Right lobe of liver (tissue), 6 donors: ENCODE measurements around the gene MAP3K9. TPM values are rescaled to one million over a fixed set of nuclear protein-coding genes. Genes with fewer than 3 reads are reported as not detected.

Experiments used
- ATAC-seq, 4 donors: fragments of 200-7000 bp; cut with Tn5 transposase; one replicate each; pipeline ENCODE4 v1.9.1; 2020; ENCODE audit warnings: mild to moderate bottlenecking in 4 of 4, moderate library complexity in 4 of 4
- DNase-seq, 3 donors: peaks; one replicate each; pipeline ENCODE4 v3.0.0-alpha.2; 2020
- H3K27ac ChIP-seq, 3 donors: fragments of 200-600 bp; one replicate each; pipeline ENCODE4 v1.8.0; 2022
- H3K27me3 ChIP-seq, 2 donors: fragments of 200-600 bp; one replicate each; pipeline ENCODE4 v1.8.0; 2022
- H3K36me3 ChIP-seq, 4 donors: fragments of 200-600 bp; sonication (generic) in 1 of 4; one replicate each; pipeline versions ENCODE4 v1.5.1 to v1.8.0; 2017 to 2022; ENCODE audit warnings: control low read depth in 1 of 4
- H3K4me1 ChIP-seq, 4 donors: fragments of 200-600 bp; sonication (generic) in 1 of 4; one replicate each; pipeline versions ENCODE4 v1.5.1 to v1.8.0; 2017 to 2022; ENCODE audit warnings: control low read depth in 1 of 4
- H3K4me3 ChIP-seq, 3 donors: fragments of 200-600 bp; one replicate each; pipeline ENCODE4 v1.8.0; 2022
- H3K9me3 ChIP-seq, 4 donors: fragments of 200-600 bp; sonication (generic) in 1 of 4; one replicate each; pipeline versions ENCODE4 v1.5.1 to v1.8.0; 2017 to 2022; ENCODE audit warnings: control low read depth in 1 of 4
- CTCF ChIP-seq, 4 donors: fragments of 200-600 bp in 3 of 4; fragments of 450-650 bp in 1 of 4; IDR thresholded peaks; one replicate each; pipeline versions ENCODE4 v1.5.1 to v1.8.0; 2016 to 2022; ENCODE audit warnings: antibody characterized with exemption in 4 of 4, mild to moderate bottlenecking in 2 of 4
- POLR2A ChIP-seq: fragments of 450-650 bp; IDR thresholded peaks from one replicate; pipeline ENCODE4 v1.6.1; 2017; ENCODE audit warnings: antibody characterized with exemption, mild to moderate bottlenecking
- WGBS: methylation state at CpG from one replicate; pipeline ENCODE4 v1.1.6; 2018; ENCODE audit warnings: low coverage, low lambda C conversion rate; ENCODE audit not compliant: insufficient coverage; ENCODE audit errors: missing lambda C conversion rate; 5-methylcytosine and 5-hydroxymethylcytosine counted together
- intact Hi-C, 2 donors: fragments of 100-400 bp; cut with DNase I; formaldehyde crosslinking; loops; one replicate each; pipeline versions ENCODE4 v1.11.2 to v1.14.1; 2022
- total RNA-seq, 6 experiments: library from RNA; depleted of rRNA in 2 of 6; stranded (reverse); fragments of >200 nt in 2 of 6; fragmentation: NEBNext Ultra II Directional in 3 of 6; extraction: Animal tissue kit (Norgen Biotek cat#: 25700) in 3 of 6; gene quantifications; one replicate each; pipeline versions ENCODE4 v1.1.0 to v1.2.4, GENCODE V29; 2016 to 2023
- donor health status: DM: no; HTN: yes; CAD: no.
- donor health status: DM: no; HTN: no; CAD: no.
- donor health status: DM: no; HTN: no; CAD: no.
- donor health status: DM: no; HTN: yes; CAD: no.
- donor health status: DM: no; HTN: yes; CAD: no.

MAP3K9 gene
- total RNA-seq, 6 experiments from 2014 or later: 2.0 to 3.6 (median 2.7) TPM

DNA sequence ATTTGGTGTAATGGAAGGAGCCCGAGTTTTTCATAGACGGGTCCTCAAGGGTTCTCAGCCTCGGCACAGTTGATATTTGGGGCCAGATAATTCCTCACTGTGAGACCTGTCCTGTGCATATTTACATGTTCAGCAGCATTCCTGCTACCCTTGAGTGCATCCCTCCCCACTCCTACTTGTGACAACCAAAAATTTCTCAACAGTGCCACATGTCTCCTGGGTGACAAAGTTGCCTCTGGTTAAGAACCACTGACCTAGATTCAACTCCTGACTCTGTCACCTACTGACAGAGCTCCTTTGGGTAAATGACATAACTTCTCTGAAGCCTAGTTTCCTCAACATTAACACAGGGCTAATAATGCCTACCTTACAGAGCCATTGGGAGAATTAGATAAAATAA, 107.2 kb downstream of the MAP3K9 start:
- intact Hi-C loops: loop anchor here in 1 of 2 donors (10.0 kb wide), 1 partner anchor 67 kb away; no protein-coding TSS in a partner anchor
- H3K27ac ChIP-seq: no peak overlapping the region
- ATAC-seq (peak; percentile 14 to 66 (median 28)), DNase-seq (no peak)
- TF ChIP-seq CTCF (IDR thresholded peaks at IDR 0.05) (no peak), POLR2A (no peak)
- H3K4me3 ChIP-seq: no peak overlapping the region
- peaks cover 0 to 8% (median 0%) of the 10 kb centered on the region in 4 donors for H3K4me1 ChIP-seq
- 58% methylated on average over 3 of the region's 3 CpGs for WGBS
- H3K27me3 ChIP-seq: no peaks in the 10 kb centered on the region
- no peaks in the 10 kb centered on the region for H3K36me3 ChIP-seq
- no peaks in the 10 kb centered on the region for H3K9me3 ChIP-seq

- no peak for DNase-seq
- H3K9me3 ChIP-seq: no peaks in the 10 kb centered on the region
- no peak for TF ChIP-seq POLR2A
- no peak overlapping the region for H3K27ac ChIP-seq
- intact Hi-C loops: loop anchor here in 1 of 2 donors (10.0 kb wide), 1 partner anchor 67 kb away; no protein-coding TSS in a partner anchor
- peaks cover 0 to 8% (median 0%) of the 10 kb centered on the region in 4 donors for H3K4me1 ChIP-seq
- no peak overlapping the region for H3K4me3 ChIP-seq
- no peaks in the 10 kb centered on the region for H3K36me3 ChIP-seq
- ATAC-seq: no peak
- no peaks in the 10 kb centered on the region for H3K27me3 ChIP-seq
Observed at GRCh38 chr14:70701610-70702009, 107.7 kb downstream of the MAP3K9 start.

- H3K36me3 ChIP-seq: no peaks in the 10 kb centered on the region
- 78% methylated on average over 3 of the region's 4 CpGs for WGBS
- ATAC-seq (peak in 1 of 4 donors; percentile 32), DNase-seq (no peak)
- no peak overlapping the region for H3K27ac ChIP-seq
- H3K9me3 ChIP-seq: no peaks in the 10 kb centered on the region
- TF ChIP-seq POLR2A (no peak), CTCF (IDR thresholded peaks at IDR 0.05) (no peak)
- peaks cover 0 to 8% (median 0%) of the 10 kb centered on the region in 4 donors for H3K4me1 ChIP-seq
- no peak overlapping the region for H3K4me3 ChIP-seq
- H3K27me3 ChIP-seq: no peaks in the 10 kb centered on the region
- intact Hi-C loops: loop anchor here in 1 of 2 donors (10.0 kb wide), 1 partner anchor 66 kb away; no protein-coding TSS in a partner anchor
Observed at GRCh38 chr14:70700955-70701585, 108.2 kb downstream of the MAP3K9 start.

DNA sequence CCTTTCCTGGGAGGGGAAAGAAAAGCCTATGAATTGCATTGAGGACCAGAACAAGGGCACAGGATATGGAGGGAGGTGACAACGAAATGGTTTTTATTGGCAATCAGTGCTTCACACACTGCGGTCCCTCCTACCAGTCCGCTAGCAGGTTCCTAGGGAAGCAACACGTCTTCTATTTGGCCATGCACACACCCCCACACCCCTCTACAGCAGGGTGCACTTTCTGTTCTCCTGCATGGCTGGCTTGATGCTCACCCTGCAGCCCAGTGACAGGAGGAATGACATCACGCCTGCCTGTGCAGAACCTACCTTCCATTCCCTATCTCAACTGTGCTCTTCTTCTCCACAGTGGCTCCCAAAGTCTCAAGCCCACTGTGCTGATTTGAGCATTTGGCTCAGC, 109.7 kb downstream of the MAP3K9 start:
- 76% methylated on average over 2 of the region's 5 CpGs for WGBS
- DNase-seq: no peak
- ATAC-seq: no peak
- TF ChIP-seq POLR2A (no peak), CTCF (IDR thresholded peaks at IDR 0.05) (no peak)
- H3K27me3 ChIP-seq: no peaks in the 10 kb centered on the region
- intact Hi-C loops: loop anchor here in 1 of 2 donors (10.0 kb wide), 1 partner anchor 65 kb away; no protein-coding TSS in a partner anchor
- no peak overlapping the region for H3K4me3 ChIP-seq
- H3K9me3 ChIP-seq: no peaks in the 10 kb centered on the region
- H3K4me1 ChIP-seq: peaks cover 0 to 8% (median 0%) of the 10 kb centered on the region in 4 donors
- no peaks in the 10 kb centered on the region for H3K36me3 ChIP-seq
- no peak overlapping the region for H3K27ac ChIP-seq

DNA sequence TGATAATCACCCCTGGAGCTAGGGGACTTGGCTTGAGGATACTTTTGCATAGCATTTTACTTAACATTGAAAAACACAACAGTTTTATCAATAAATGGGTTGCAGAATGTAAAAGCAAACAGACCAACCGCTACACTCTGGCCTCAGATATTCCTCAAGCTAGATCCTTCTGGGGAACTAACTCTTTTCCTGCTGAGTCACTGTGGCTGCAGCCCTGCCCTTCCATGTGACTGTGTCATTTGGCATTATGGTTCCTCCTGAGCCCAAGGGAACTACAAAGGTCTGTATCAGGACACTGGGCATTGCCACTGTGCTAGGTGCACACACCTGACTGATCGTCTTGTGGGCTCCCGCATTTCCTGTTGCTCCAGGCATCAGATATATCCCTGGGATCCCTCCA, 111.0 kb downstream of the MAP3K9 start:
- Histone ChIP-seq H3K36me3 (no peaks in the 10 kb centered on the region), H3K27ac (no peak overlapping the region), H3K27me3 (no peaks in the 10 kb centered on the region), H3K4me3 (no peak overlapping the region), H3K9me3 (no peaks in the 10 kb centered on the region), H3K4me1 (peaks cover 0 to 8% (median 0%) of the 10 kb centered on the region in 4 donors)
- 13% methylated on average over 1 of the region's 3 CpGs for WGBS
- no peak for DNase-seq
- intact Hi-C loops: no loop called here
- no peak for TF ChIP-seq CTCF (IDR thresholded peaks at IDR 0.05)
- no peak for TF ChIP-seq POLR2A
- peak; percentile 45 to 89 (median 67) for ATAC-seq
